ENCODE data around the gene TOLLIP.

The TOLLIP gene

GRCh38 chr11:1339066-1339675, 29.7 kb upstream of the TOLLIP start:
- DNase-seq = no peak
- Histone ChIP-seq H3K27me3 (replicated peaks) (peaks cover 7% of the 10 kb centered on the region), H3K27ac (no peak overlapping the region), H3K36me3 (replicated peaks) (no peaks in the 10 kb centered on the region), H3K4me3 (ENCODE audit: low read depth, low read length) (no peak overlapping the region)
- in situ Hi-C loops (cut with HindIII; ENCODE audit: low pct_ligation_motif_present, low sequenced_read_pairs) = no loop called here
- TF ChIP-seq CTCF (IDR thresholded peaks at IDR 0.05; ENCODE audit: low read depth, low read length, missing control alignments) = no peak

- Histone ChIP-seq H3K27ac (no peak overlapping the region), H3K36me3 (replicated peaks) (no peaks in the 10 kb centered on the region)
- in situ Hi-C loops (cut with HindIII; ENCODE audit: low pct_ligation_motif_present, low sequenced_read_pairs) = no loop called here
Measured at GRCh38 chr11:1338201-1339065, 29.0 kb upstream of the TOLLIP start.

GRCh38 chr11:1337647-1338007, 28.2 kb upstream of the TOLLIP start:
- Histone ChIP-seq H3K4me3 (ENCODE audit: low read depth, low read length) (no peak overlapping the region), H3K27ac (no peak overlapping the region), H3K36me3 (replicated peaks) (no peaks in the 10 kb centered on the region), H3K27me3 (replicated peaks) (peaks cover 7% of the 10 kb centered on the region)
- in situ Hi-C loops (cut with HindIII; ENCODE audit: low pct_ligation_motif_present, low sequenced_read_pairs) = no loop called here
- no peak for DNase-seq
- TF ChIP-seq CTCF (IDR thresholded peaks at IDR 0.05; ENCODE audit: low read depth, low read length, missing control alignments) = no peak

More at GRCh38 chr11:1338201-1339065, 29.0 kb upstream of the TOLLIP start:
- peaks cover 7% of the 10 kb centered on the region for H3K27me3 ChIP-seq (replicated peaks)
- TF ChIP-seq CTCF (IDR thresholded peaks at IDR 0.05; ENCODE audit: low read depth, low read length, missing control alignments) = no peak
- no peak overlapping the region for H3K4me3 ChIP-seq (ENCODE audit: low read depth, low read length)
- no peak for DNase-seq

- peaks cover 7% of the 10 kb centered on the region for H3K27me3 ChIP-seq (replicated peaks)
- H3K4me3 ChIP-seq (ENCODE audit: low read depth, low read length) = no peak overlapping the region
- in situ Hi-C loops (cut with HindIII; ENCODE audit: low pct_ligation_motif_present, low sequenced_read_pairs) = no loop called here
- H3K36me3 ChIP-seq (replicated peaks) = no peaks in the 10 kb centered on the region
- TF ChIP-seq CTCF (IDR thresholded peaks at IDR 0.05; ENCODE audit: low read depth, low read length, missing control alignments) = no peak
- DNase-seq = no peak
- no peak overlapping the region for H3K27ac ChIP-seq
Measured at GRCh38 chr11:1336836-1337646, 27.6 kb upstream of the TOLLIP start.

GRCh38 chr11:1335811-1336761, 26.7 kb upstream of the TOLLIP start:
- in situ Hi-C loops (cut with HindIII; ENCODE audit: low pct_ligation_motif_present, low sequenced_read_pairs) = no loop called here
- peak; percentile 33 for DNase-seq
- no peaks in the 10 kb centered on the region for H3K36me3 ChIP-seq (replicated peaks)
- H3K4me3 ChIP-seq (ENCODE audit: low read depth, low read length) = peak overlapping the region; percentile 37
- H3K27ac ChIP-seq = no peak overlapping the region
- peaks cover 7% of the 10 kb centered on the region for H3K27me3 ChIP-seq (replicated peaks)
- TF ChIP-seq CTCF (IDR thresholded peaks at IDR 0.05; ENCODE audit: low read depth, low read length, missing control alignments) = no peak

All from brain microvascular endothelial cell (primary cell).